Keratinocyte (primary cell): Measurements from ENCODE around the gene FEM1A.

ENCODE experiments used
- EZH2 ChIP-seq: IDR thresholded peaks from one replicate; pipeline ENCODE4 v1.6.1; 2012; ENCODE audit warnings: inconsistent platforms, mild to moderate bottlenecking, low read length, moderate library complexity
- TF ChIP-seq, protein P1 (sequence below), 3 experiments: IDR thresholded peaks in 1 of 3; conservative IDR thresholded peaks in 1 of 3; optimal IDR thresholded peaks in 1 of 3; 2 replicates in 2 of 3; 3 replicates in 1 of 3; pipeline versions ENCODE3 to v1.5.1; 2011; ENCODE audit warnings: low read length in 3 of 3, mild to moderate bottlenecking in 3 of 3, moderate library complexity in 2 of 3, control low read depth in 1 of 3, inconsistent platforms in 1 of 3; ENCODE audit not compliant: insufficient read depth in 2 of 3; ENCODE audit errors: extremely low read depth in 1 of 3

DNA sequence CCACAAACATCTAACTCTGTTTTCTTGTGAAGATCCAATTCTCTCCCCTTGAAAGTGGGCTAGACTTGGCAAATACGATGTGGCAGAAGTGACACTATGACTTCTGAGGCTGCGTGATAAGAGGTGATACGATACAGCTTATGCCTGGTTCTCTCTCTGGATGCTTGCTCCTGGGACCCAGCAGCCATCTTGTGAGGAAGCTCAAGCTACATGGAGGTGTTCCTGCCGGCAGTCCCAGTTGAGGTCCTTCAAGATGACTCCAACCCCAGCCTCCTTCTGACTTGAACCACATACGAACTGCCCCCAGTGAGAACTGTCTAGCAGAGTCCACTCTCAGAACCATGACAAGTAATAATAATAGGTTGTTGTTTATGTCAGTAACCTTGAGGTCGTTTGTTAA lies 10.7 kb upstream of the FEM1A start:
- TF ChIP-seq, protein P1, sequence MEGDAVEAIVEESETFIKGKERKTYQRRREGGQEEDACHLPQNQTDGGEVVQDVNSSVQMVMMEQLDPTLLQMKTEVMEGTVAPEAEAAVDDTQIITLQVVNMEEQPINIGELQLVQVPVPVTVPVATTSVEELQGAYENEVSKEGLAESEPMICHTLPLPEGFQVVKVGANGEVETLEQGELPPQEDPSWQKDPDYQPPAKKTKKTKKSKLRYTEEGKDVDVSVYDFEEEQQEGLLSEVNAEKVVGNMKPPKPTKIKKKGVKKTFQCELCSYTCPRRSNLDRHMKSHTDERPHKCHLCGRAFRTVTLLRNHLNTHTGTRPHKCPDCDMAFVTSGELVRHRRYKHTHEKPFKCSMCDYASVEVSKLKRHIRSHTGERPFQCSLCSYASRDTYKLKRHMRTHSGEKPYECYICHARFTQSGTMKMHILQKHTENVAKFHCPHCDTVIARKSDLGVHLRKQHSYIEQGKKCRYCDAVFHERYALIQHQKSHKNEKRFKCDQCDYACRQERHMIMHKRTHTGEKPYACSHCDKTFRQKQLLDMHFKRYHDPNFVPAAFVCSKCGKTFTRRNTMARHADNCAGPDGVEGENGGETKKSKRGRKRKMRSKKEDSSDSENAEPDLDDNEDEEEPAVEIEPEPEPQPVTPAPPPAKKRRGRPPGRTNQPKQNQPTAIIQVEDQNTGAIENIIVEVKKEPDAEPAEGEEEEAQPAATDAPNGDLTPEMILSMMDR (optimal IDR thresholded peaks at IDR 0.05 in 1 of 3, IDR thresholded peaks at IDR 0.05 in 1 of 3, conservative IDR thresholded peaks at IDR 0.05 in 1 of 3; ENCODE audit: extremely low read depth in 1 of 3, insufficient read depth in 2 of 3, low read length in 3 of 3): no peak
- no peak for TF ChIP-seq EZH2
